GM12878 (cell line): ENCODE results near the gene ALAS1. TPM values are rescaled to one million over a fixed set of nuclear protein-coding genes. Genes with fewer than 3 reads are reported as not detected.

Source experiments
- ATAC-seq: fragments of 200-7000 bp; cut with Tn5 transposase; 3 replicates; pipeline ENCODE4 v1.9.1; 2020; ENCODE audit warnings: mild to moderate bottlenecking, moderate library complexity
- BruUV-seq: library from RNA; stranded (reverse); fragments of 400-500 nt; replicated peaks from 2 replicates; lab custom pipeline; 2021; lab: Mats Ljungman, UMichigan
- CTCF ChIA-PET: fragments of 300-600 bp; sonication (Branson Sonifier 250); formaldehyde crosslinking; extraction: SDS; loops from one replicate; lab custom pipeline; 2021; ENCODE audit warnings: inconsistent platforms; lab: Yijun Ruan, JAX
- POLR2A ChIA-PET: fragments of 350-600 bp; formaldehyde crosslinking; extraction: SDS; loops from one replicate; lab custom pipeline; 2021; ENCODE audit warnings: inconsistent platforms; lab: Charles Lee
- RAD21 ChIA-PET: fragments of 300-600 bp; sonication (Branson Sonifier 250); formaldehyde crosslinking; loops from one replicate; lab custom pipeline; 2023; ENCODE audit warnings: antibody characterized with exemption; ENCODE audit not compliant: unreplicated experiment; lab: Charles Lee
- SMC1A ChIA-PET: fragments of 300-600 bp; sonication (Branson Sonifier 250); formaldehyde crosslinking; loops from one replicate; lab custom pipeline; 2023; ENCODE audit not compliant: unreplicated experiment, uncharacterized antibody; lab: Charles Lee
- DNase-seq: peaks from one replicate; pipeline ENCODE4 v3.0.0-alpha.2; 2011; ENCODE audit warnings: low read depth, low spot score
- FAIRE-seq: peaks from 3 replicates; lab custom pipeline; 2011; peaks lifted over from hg19 to GRCh38; lab: Jason Lieb, UNC
- H2AFZ ChIP-seq: 2 replicates; pipeline ENCODE4 v1.6.0; 2011; ENCODE audit warnings: low read depth, low read length, control low read depth; ENCODE audit not compliant: control insufficient read depth
- H3K27ac ChIP-seq: 2 replicates; pipeline ENCODE4 v1.5.1; 2011; ENCODE audit warnings: control low read depth; ENCODE audit not compliant: control insufficient read depth, insufficient read depth
- H3K27me3 ChIP-seq, 2 experiments: replicated peaks in 1 of 2; 2 replicates each; pipeline versions ENCODE4 v1.6.0 to v1.6.1; 2011; ENCODE audit warnings: low read length in 1 of 2; ENCODE audit not compliant: control insufficient read depth in 2 of 2, insufficient read depth in 2 of 2
- H3K36me3 ChIP-seq, 2 experiments: 2 replicates each; pipeline ENCODE4 v1.5.1; 2011; ENCODE audit warnings: low read length in 1 of 2; ENCODE audit not compliant: control insufficient read depth in 2 of 2, insufficient read depth in 2 of 2
- H3K4me1 ChIP-seq: 2 replicates; pipeline ENCODE4 v1.6.1; 2011; ENCODE audit warnings: mild to moderate bottlenecking, low read length, moderate library complexity, mixed read lengths; ENCODE audit not compliant: control insufficient read depth, insufficient read depth
- H3K4me2 ChIP-seq: 2 replicates; pipeline ENCODE4 v1.6.0; 2011; ENCODE audit warnings: control low read depth; ENCODE audit not compliant: control insufficient read depth, insufficient read depth
- H3K4me3 ChIP-seq: fragments of 200-600 bp; sonication (generic); 2 replicates; pipeline ENCODE4 v1.5.1; 2016
- H3K79me2 ChIP-seq: 2 replicates; pipeline ENCODE4 v1.6.0; 2011; ENCODE audit warnings: low read length; ENCODE audit not compliant: control insufficient read depth, insufficient read depth
- H3K9ac ChIP-seq: 2 replicates; pipeline ENCODE4 v1.8.0; 2011; ENCODE audit warnings: low read length, control low read depth, mixed read lengths; ENCODE audit not compliant: control insufficient read depth, insufficient read depth
- H3K9me3 ChIP-seq: replicated peaks from 3 replicates; pipeline ENCODE4 v1.5.1; 2011; ENCODE audit warnings: mild to moderate bottlenecking, low read length; ENCODE audit not compliant: control insufficient read depth, insufficient read depth
- H4K20me1 ChIP-seq: 2 replicates; pipeline ENCODE4 v1.6.0; 2011; ENCODE audit not compliant: control insufficient read depth, insufficient read depth
- DPF2 ChIP-seq: fragments of 450-650 bp; IDR thresholded peaks from 2 replicates; pipeline ENCODE4 v1.6.1; 2017; ENCODE audit warnings: mild to moderate bottlenecking
- EZH2 ChIP-seq: IDR thresholded peaks from 2 replicates; pipeline ENCODE4 v1.6.1; 2012; ENCODE audit warnings: low read depth, mild to moderate bottlenecking, control low read depth, inconsistent platforms, low read length, borderline replicate concordance; ENCODE audit not compliant: control insufficient read depth
- HDAC2 ChIP-seq: fragments of 200-600 bp; sonication (generic); IDR thresholded peaks from 2 replicates; pipeline ENCODE4 v1.6.1; 2017
- MYC ChIP-seq: IDR thresholded peaks from 2 replicates; pipeline ENCODE4 v1.6.1; 2011; ENCODE audit warnings: mild to moderate bottlenecking, low read length, moderate library complexity, inconsistent platforms; ENCODE audit not compliant: insufficient read depth, insufficient replicate concordance, insufficient read length, severe bottlenecking
- NBN ChIP-seq: fragments of 450-650 bp; IDR thresholded peaks from 2 replicates; pipeline ENCODE4 v1.6.1; 2016
- NR2F1 ChIP-seq: fragments of 450-650 bp; conservative IDR thresholded peaks from 2 replicates; pipeline ENCODE4 v1.6.1; 2017; ENCODE audit warnings: mild to moderate bottlenecking
- POLR2AphosphoS5 ChIP-seq: IDR thresholded peaks from 2 replicates; pipeline ENCODE4 v1.6.1; 2011; ENCODE audit warnings: mild to moderate bottlenecking, low read length, inconsistent platforms
- SUPT20H ChIP-seq: IDR thresholded peaks from 2 replicates; pipeline ENCODE4 v1.6.1; 2011; ENCODE audit warnings: low read depth, mild to moderate bottlenecking, low read length, moderate library complexity, borderline replicate concordance; ENCODE audit not compliant: control insufficient read depth
- ZZZ3 ChIP-seq: IDR thresholded peaks from 2 replicates; pipeline ENCODE4 v1.6.1; 2011; ENCODE audit warnings: low read depth; ENCODE audit not compliant: control insufficient read depth, insufficient read length
- WGBS: methylation state at CpG from one replicate; pipeline ENCODE4 v1.1.6; 2016; ENCODE audit warnings: low lambda C conversion rate; ENCODE audit not compliant: insufficient replicate concordance, insufficient coverage; ENCODE audit errors: missing lambda C conversion rate; 5-methylcytosine and 5-hydroxymethylcytosine counted together
- in situ Hi-C: fragments of 300-500 bp; cut with MboI; formaldehyde crosslinking; loops from 9 replicates; pipeline ENCODE4 v1.14.3; 2018; ENCODE audit warnings: mixed read lengths
- intact Hi-C: fragments of 100-400 bp; cut with micrococcal nuclease; formaldehyde crosslinking; loops from one replicate; pipeline ENCODE4 v1.14.2; 2022; ENCODE audit not compliant: unreplicated experiment
- polyA plus RNA-seq, 11 experiments: library from polyadenylated mRNA; depleted of rRNA in 4 of 11; unstranded in 6 of 11; stranded (reverse) in 5 of 11; fragments of >200 nt; fragmentation: Nextera tagmentation in 4 of 11; fragmentation: Illumina TruSeq in 1 of 11; extraction: Ambion mirVana in 4 of 11; extraction: Trizol in 1 of 11; gene quantifications; 1 replicate in 1 of 11; 2 replicates in 10 of 11; pipeline versions ENCODE4 v1.2.1 to v1.2.3, GENCODE V29; 2011 to 2016; ENCODE audit warnings: inconsistent platforms in 2 of 11, missing spikeins in 2 of 11, low read depth in 1 of 11
- total RNA-seq, 4 experiments: library from RNA; depleted of rRNA in 3 of 4; stranded (reverse); fragments of >200 nt in 3 of 4; fragmentation: Illumina TruSeq in 1 of 4; extraction: Trizol in 1 of 4; gene quantifications; 2 replicates each; pipeline versions ENCODE4 v1.2.1 to v1.2.3, GENCODE V29; 2013 to 2021
- TF ChIP-seq, protein P1 (sequence below): IDR thresholded peaks from 2 replicates; pipeline ENCODE4 v1.6.1; 2011; ENCODE audit warnings: borderline replicate concordance, low read depth, mild to moderate bottlenecking, moderate library complexity, low read length; ENCODE audit not compliant: insufficient read depth, poor library complexity, severe bottlenecking
- TF ChIP-seq, protein P2 (sequence below): fragments of 450-650 bp; IDR thresholded peaks from 2 replicates; pipeline ENCODE4 v1.6.1; 2014; ENCODE audit warnings: mild to moderate bottlenecking
- TF ChIP-seq, protein P3 (sequence below): fragments of 450-650 bp; IDR thresholded peaks from 2 replicates; pipeline ENCODE4 v1.6.1; 2018; ENCODE audit warnings: borderline replicate concordance, mild to moderate bottlenecking; ENCODE audit not compliant: partially characterized antibody
- TF ChIP-seq, protein P4 (sequence below): fragments of 450-650 bp; IDR thresholded peaks from 2 replicates; pipeline ENCODE4 v1.6.1; 2017; ENCODE audit warnings: mild to moderate bottlenecking, moderate library complexity

ALAS1 gene
- total and polyA plus RNA-seq, 10 of the 15 experiments (the other 5 are each of a cell fraction or from before 2014, with no cell fraction given), result 69.9 to 115 (median 94.1) TPM

DNA sequence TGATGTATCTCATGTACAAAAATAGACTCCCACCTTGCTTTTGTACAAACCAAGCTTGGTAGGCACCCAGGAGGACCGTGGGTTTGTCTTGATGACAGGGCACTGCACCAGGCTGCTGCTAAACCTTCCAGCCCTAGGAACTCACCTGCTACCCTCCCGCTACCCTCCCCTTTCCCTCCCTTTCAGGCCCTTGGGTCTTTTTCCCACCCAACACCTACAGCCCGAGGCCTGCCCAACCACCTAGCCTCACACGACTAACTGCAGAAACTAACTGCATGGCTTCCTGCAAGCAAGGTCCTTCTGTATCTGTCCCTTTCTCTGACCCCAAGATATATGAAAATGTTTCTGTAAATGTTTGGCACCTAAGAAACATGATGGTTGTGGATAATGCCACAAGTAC, 58.7 kb downstream of the ALAS1 start:
- Histone ChIP-seq H3K4me1 (peaks cover 18% of the 10 kb centered on the region), H3K27me3 (no peaks in the 10 kb centered on the region), H3K4me2 (no peak overlapping the region), H3K79me2 (peaks cover 4% of the 10 kb centered on the region), H3K9me3 (no peaks in the 10 kb centered on the region)
- no TSS peak for BruUV-seq
- ATAC-seq, result no peak
- intact Hi-C loops, result no loop called here
- FAIRE-seq, result no peak
- SMC1A ChIA-PET, result interaction anchor here (0.9 to 1.7 kb wide), 2 partner anchors 15 to 16 kb away, joined by 3 to 4 read pairs; no protein-coding TSS in a partner anchor
- POLR2A ChIA-PET, result interaction anchor here (1.0 kb wide), 1 partner anchor 13 kb away, joined by 3 read pairs; no protein-coding TSS in a partner anchor
- RAD21 ChIA-PET, result no interaction called here
- WGBS, result 72% methylated on average over 4 of the region's 4 CpGs
- CTCF ChIA-PET, result interaction anchor here (1.9 kb wide), 1 partner anchor 25 kb away, joined by 9 read pairs; no protein-coding TSS in a partner anchor
- TF ChIP-seq, protein P1, sequence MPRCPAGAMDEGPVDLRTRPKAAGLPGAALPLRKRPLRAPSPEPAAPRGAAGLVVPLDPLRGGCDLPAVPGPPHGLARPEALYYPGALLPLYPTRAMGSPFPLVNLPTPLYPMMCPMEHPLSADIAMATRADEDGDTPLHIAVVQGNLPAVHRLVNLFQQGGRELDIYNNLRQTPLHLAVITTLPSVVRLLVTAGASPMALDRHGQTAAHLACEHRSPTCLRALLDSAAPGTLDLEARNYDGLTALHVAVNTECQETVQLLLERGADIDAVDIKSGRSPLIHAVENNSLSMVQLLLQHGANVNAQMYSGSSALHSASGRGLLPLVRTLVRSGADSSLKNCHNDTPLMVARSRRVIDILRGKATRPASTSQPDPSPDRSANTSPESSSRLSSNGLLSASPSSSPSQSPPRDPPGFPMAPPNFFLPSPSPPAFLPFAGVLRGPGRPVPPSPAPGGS, result no peak
- no peak for TF ChIP-seq HDAC2
- TF ChIP-seq SUPT20H, result no peak
- TF ChIP-seq, protein P2, sequence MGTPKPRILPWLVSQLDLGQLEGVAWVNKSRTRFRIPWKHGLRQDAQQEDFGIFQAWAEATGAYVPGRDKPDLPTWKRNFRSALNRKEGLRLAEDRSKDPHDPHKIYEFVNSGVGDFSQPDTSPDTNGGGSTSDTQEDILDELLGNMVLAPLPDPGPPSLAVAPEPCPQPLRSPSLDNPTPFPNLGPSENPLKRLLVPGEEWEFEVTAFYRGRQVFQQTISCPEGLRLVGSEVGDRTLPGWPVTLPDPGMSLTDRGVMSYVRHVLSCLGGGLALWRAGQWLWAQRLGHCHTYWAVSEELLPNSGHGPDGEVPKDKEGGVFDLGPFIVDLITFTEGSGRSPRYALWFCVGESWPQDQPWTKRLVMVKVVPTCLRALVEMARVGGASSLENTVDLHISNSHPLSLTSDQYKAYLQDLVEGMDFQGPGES, result no peak
- TF ChIP-seq, protein P3, sequence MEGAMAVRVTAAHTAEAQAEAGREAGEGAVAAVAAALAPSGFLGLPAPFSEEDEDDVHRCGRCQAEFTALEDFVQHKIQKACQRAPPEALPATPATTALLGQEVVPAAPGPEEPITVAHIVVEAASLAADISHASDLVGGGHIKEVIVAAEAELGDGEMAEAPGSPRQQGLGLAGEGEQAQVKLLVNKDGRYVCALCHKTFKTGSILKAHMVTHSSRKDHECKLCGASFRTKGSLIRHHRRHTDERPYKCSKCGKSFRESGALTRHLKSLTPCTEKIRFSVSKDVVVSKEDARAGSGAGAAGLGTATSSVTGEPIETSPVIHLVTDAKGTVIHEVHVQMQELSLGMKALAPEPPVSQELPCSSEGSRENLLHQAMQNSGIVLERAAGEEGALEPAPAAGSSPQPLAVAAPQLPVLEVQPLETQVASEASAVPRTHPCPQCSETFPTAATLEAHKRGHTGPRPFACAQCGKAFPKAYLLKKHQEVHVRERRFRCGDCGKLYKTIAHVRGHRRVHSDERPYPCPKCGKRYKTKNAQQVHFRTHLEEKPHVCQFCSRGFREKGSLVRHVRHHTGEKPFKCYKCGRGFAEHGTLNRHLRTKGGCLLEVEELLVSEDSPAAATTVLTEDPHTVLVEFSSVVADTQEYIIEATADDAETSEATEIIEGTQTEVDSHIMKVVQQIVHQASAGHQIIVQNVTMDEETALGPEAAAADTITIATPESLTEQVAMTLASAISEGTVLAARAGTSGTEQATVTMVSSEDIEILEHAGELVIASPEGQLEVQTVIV, result no peak
- no peak for TF ChIP-seq EZH2
- TF ChIP-seq NBN, result no peak
- no peak for TF ChIP-seq DPF2
- TF ChIP-seq ZZZ3, result no peak
- TF ChIP-seq MYC, result no peak
- TF ChIP-seq, protein P4, sequence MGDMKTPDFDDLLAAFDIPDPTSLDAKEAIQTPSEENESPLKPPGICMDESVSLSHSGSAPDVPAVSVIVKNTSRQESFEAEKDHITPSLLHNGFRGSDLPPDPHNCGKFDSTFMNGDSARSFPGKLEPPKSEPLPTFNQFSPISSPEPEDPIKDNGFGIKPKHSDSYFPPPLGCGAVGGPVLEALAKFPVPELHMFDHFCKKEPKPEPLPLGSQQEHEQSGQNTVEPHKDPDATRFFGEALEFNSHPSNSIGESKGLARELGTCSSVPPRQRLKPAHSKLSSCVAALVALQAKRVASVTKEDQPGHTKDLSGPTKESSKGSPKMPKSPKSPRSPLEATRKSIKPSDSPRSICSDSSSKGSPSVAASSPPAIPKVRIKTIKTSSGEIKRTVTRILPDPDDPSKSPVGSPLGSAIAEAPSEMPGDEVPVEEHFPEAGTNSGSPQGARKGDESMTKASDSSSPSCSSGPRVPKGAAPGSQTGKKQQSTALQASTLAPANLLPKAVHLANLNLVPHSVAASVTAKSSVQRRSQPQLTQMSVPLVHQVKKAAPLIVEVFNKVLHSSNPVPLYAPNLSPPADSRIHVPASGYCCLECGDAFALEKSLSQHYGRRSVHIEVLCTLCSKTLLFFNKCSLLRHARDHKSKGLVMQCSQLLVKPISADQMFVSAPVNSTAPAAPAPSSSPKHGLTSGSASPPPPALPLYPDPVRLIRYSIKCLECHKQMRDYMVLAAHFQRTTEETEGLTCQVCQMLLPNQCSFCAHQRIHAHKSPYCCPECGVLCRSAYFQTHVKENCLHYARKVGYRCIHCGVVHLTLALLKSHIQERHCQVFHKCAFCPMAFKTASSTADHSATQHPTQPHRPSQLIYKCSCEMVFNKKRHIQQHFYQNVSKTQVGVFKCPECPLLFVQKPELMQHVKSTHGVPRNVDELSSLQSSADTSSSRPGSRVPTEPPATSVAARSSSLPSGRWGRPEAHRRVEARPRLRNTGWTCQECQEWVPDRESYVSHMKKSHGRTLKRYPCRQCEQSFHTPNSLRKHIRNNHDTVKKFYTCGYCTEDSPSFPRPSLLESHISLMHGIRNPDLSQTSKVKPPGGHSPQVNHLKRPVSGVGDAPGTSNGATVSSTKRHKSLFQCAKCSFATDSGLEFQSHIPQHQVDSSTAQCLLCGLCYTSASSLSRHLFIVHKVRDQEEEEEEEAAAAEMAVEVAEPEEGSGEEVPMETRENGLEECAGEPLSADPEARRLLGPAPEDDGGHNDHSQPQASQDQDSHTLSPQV, result no peak
- TF ChIP-seq NR2F1, result no peak
- TF ChIP-seq POLR2AphosphoS5, result no peak
- TF ChIP-seq, all 136 proteins: peak for 0
- no peak overlapping the region for H3K4me3 ChIP-seq
- in situ Hi-C loops, result no loop called here
- DNase-seq, result no peak
- peaks cover 33 to 48% of the 10 kb centered on the region in 2 experiments for H3K36me3 ChIP-seq
- H3K27ac ChIP-seq, result no peak overlapping the region
- no peak overlapping the region for H2AFZ ChIP-seq
- H3K9ac ChIP-seq, result no peak overlapping the region
- H4K20me1 ChIP-seq, result no peaks in the 10 kb centered on the region
